Gastroesophageal sphincter (tissue), 3 donors: ENCODE measurements around the gene DDC.

Experiments
- POLR2A ChIP-seq, 2 donors: fragments of 450-650 bp; IDR thresholded peaks; one replicate each; pipeline ENCODE4 v1.6.1; 2017; ENCODE audit warnings: antibody characterized with exemption in 2 of 2, mild to moderate bottlenecking in 2 of 2, moderate library complexity in 1 of 2
- TF ChIP-seq, protein P1 (sequence below), 4 experiments: fragments of 200-600 bp in 2 of 4; fragments of 450-650 bp in 2 of 4; sonication (generic) in 1 of 4; IDR thresholded peaks; one replicate each; pipeline ENCODE4 v1.5.1; 2017 to 2019; ENCODE audit warnings: antibody characterized with exemption in 4 of 4, mild to moderate bottlenecking in 2 of 4, moderate library complexity in 2 of 4

DNA sequence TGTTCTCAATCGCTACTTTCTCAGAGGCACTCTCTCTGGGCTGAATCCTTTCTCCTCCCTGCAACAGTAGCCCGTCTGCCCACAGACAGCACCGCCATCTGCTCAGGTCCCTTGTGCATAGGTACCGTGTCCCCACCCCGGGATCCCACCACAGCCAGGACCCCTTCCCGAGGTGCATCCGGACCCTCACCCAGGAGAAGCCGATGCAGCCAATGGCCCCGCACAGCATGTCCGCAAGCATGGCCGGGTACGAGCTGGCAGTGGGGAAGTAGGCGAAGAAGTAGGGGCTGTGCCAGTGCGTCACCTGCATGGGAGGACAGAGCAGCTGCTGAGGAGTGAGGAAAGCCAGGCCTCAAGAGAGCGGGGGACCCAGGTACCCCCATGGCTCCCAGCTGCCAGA lies 25.5 kb downstream of the DDC start:
- no peak for TF ChIP-seq POLR2A (IDR thresholded peaks at IDR 0.05)
- TF ChIP-seq, protein P1, sequence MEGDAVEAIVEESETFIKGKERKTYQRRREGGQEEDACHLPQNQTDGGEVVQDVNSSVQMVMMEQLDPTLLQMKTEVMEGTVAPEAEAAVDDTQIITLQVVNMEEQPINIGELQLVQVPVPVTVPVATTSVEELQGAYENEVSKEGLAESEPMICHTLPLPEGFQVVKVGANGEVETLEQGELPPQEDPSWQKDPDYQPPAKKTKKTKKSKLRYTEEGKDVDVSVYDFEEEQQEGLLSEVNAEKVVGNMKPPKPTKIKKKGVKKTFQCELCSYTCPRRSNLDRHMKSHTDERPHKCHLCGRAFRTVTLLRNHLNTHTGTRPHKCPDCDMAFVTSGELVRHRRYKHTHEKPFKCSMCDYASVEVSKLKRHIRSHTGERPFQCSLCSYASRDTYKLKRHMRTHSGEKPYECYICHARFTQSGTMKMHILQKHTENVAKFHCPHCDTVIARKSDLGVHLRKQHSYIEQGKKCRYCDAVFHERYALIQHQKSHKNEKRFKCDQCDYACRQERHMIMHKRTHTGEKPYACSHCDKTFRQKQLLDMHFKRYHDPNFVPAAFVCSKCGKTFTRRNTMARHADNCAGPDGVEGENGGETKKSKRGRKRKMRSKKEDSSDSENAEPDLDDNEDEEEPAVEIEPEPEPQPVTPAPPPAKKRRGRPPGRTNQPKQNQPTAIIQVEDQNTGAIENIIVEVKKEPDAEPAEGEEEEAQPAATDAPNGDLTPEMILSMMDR (IDR thresholded peaks at IDR 0.05): no peak
